ENCODE measurements around the gene SLC39A3.

Gene SLC39A3

DNA sequence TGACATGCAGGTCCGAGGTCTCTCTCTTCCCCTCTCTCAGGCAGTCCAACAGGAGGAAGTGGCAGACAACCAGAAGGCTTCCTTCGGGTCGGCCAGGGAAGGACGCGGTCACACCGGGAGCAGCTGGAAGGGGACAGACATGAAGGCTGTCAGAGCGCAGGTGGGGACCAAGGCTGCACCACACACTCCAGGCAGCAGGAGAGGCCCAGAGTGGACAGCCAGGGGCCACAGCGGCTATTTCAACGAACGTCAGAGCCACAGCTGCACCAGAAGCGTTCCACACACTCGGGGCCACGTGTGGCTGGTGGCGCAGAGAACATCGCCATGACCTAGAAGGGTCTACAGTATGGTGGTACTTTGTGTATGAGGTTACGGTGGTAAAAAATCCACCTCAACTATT, 16.0 kb upstream of the SLC39A3 start:
- no peak overlapping the region for H3K4me3 ChIP-seq (ENCODE audit: low read length)
- TF ChIP-seq, protein P1, sequence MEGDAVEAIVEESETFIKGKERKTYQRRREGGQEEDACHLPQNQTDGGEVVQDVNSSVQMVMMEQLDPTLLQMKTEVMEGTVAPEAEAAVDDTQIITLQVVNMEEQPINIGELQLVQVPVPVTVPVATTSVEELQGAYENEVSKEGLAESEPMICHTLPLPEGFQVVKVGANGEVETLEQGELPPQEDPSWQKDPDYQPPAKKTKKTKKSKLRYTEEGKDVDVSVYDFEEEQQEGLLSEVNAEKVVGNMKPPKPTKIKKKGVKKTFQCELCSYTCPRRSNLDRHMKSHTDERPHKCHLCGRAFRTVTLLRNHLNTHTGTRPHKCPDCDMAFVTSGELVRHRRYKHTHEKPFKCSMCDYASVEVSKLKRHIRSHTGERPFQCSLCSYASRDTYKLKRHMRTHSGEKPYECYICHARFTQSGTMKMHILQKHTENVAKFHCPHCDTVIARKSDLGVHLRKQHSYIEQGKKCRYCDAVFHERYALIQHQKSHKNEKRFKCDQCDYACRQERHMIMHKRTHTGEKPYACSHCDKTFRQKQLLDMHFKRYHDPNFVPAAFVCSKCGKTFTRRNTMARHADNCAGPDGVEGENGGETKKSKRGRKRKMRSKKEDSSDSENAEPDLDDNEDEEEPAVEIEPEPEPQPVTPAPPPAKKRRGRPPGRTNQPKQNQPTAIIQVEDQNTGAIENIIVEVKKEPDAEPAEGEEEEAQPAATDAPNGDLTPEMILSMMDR (IDR thresholded peaks at IDR 0.05; ENCODE audit: insufficient read depth, low read depth, low read length, missing control alignments): no peak
- no peak for DNase-seq (ENCODE audit: low read depth)

DNA sequence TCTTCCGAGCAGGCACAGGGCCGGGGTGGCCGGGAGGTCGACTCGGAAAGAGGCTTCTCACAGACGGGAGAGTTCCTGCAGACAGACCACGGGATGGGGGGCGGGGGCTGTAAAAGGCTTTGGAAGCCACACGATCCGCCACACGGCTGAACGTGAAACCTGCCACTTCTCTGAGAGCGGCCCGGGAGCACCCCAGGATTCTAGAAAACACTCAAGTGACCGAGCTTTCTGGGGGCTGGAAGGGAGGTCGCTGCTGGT, 15.6 kb upstream of the SLC39A3 start:
- TF ChIP-seq, protein P1 (IDR thresholded peaks at IDR 0.05; ENCODE audit: insufficient read depth, low read depth, low read length, missing control alignments): no peak
- no peak for DNase-seq (ENCODE audit: low read depth)
- H3K4me3 ChIP-seq (ENCODE audit: low read length): no peak overlapping the region

GRCh38 chr19:2754659-2755447, 15.0 kb upstream of the SLC39A3 start:
- TF ChIP-seq, protein P1 (IDR thresholded peaks at IDR 0.05; ENCODE audit: insufficient read depth, low read depth, low read length, missing control alignments): no peak
- H3K4me3 ChIP-seq (ENCODE audit: low read length): no peak overlapping the region
- DNase-seq (ENCODE audit: low read depth): no peak

GRCh38 chr19:2751438-2751830, 11.6 kb upstream of the SLC39A3 start:
- TF ChIP-seq, protein P1 (IDR thresholded peaks at IDR 0.05; ENCODE audit: insufficient read depth, low read depth, low read length, missing control alignments): no peak
- no peak overlapping the region for H3K4me3 ChIP-seq (ENCODE audit: low read length)
- DNase-seq (ENCODE audit: low read depth): no peak

DNA sequence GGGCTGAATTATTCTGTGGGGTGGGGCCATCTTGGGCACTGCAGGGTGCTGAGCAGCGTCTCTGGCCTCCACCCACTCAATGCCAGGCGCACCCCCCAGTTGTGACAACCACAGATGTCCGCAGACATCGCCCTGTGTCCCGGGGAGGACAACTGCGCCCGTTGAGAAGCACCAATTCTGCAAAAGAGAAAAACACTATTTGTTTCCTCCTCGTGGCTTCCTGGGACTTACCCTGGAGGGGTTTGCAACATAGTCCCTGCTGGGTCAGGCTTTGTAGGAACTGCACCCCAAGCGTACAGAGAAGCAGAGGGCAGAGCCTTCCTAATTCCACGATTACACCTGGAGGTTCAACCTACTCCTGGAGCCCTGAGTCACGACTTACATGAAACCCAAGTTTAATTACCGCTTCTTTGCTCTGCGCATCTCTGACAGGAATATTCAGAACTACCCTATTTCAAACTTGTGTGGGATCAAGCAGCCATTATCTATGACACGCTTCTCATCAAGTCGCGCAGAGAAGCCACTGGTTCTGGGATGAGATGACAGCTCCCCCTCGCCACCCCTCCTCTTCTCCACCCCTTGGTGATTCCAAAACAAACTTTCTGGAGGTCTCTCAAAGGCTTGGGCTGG, 11.1 kb upstream of the SLC39A3 start:
- H3K4me3 ChIP-seq (ENCODE audit: low read length): no peak overlapping the region
- TF ChIP-seq, protein P1 (IDR thresholded peaks at IDR 0.05; ENCODE audit: insufficient read depth, low read depth, low read length, missing control alignments): no peak
- no peak for DNase-seq (ENCODE audit: low read depth)

DNA sequence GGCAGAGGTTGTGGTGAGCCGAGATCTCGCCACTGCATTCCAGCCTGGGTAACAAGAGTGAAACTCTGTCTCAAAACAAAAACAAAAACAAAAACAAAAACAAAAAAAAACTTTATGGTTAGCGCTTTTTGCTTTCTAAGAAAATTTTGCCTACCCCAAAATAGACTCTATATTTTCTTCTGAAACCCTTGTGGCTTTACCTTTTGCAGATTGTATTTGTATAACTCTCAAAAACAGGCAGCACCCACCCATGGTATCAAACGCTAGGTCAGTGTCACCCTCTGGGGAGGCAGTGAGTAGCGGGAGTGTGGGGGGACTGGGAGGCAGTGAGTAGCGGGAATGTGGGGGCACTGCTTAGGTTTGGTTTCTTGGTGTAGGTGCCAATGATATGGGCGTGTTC, 7.5 kb upstream of the SLC39A3 start:
- TF ChIP-seq, protein P1 (IDR thresholded peaks at IDR 0.05; ENCODE audit: insufficient read depth, low read depth, low read length, missing control alignments): no peak
- no peak overlapping the region for H3K4me3 ChIP-seq (ENCODE audit: low read length)
- no peak for DNase-seq (ENCODE audit: low read depth)

DNA sequence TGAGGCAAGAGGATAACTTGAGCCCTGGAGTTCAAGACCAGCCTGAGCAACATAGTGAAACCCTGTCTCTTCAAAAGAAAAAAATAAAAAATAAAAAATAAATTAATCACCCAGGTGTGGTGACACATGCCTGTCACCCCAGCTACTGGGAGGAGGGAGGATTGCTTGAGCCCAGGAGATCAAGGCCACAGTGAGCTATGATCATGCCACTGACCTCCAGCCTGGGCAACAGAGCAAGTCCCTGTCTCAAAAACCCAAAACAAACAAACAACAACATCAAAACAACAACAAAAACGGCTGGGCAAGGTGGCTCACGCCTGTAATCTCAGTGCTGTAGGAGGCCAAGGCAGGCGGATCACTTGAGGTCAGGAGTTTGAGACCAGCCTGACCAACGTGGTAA, 4.3 kb upstream of the SLC39A3 start:
- TF ChIP-seq, protein P1 (IDR thresholded peaks at IDR 0.05; ENCODE audit: insufficient read depth, low read depth, low read length, missing control alignments): no peak

More for the DNA sequence above, 4.3 kb upstream of the SLC39A3 start:
- no peak for DNase-seq (ENCODE audit: low read depth)
- H3K4me3 ChIP-seq (ENCODE audit: low read length): no peak overlapping the region
